Right lobe of liver (tissue), 6 donors: ENCODE data around the gene RRM1. TPM values are rescaled to one million over a fixed set of nuclear protein-coding genes. Genes with fewer than 3 reads are reported as not detected.
A peak's percentile ranks its signal among the peaks of the same experiment; 100 is the strongest.

Experiments
- ATAC-seq, 4 donors: fragments of 200-7000 bp; cut with Tn5 transposase; one replicate each; pipeline ENCODE4 v1.9.1; 2020; ENCODE audit warnings: mild to moderate bottlenecking in 4 of 4, moderate library complexity in 4 of 4
- DNase-seq, 3 donors: peaks; one replicate each; pipeline ENCODE4 v3.0.0-alpha.2; 2020
- H3K27ac ChIP-seq, 3 donors: fragments of 200-600 bp; one replicate each; pipeline ENCODE4 v1.8.0; 2022
- H3K27me3 ChIP-seq, 2 donors: fragments of 200-600 bp; one replicate each; pipeline ENCODE4 v1.8.0; 2022
- H3K36me3 ChIP-seq, 4 donors: fragments of 200-600 bp; sonication (generic) in 1 of 4; one replicate each; pipeline versions ENCODE4 v1.5.1 to v1.8.0; 2017 to 2022; ENCODE audit warnings: control low read depth in 1 of 4
- H3K4me1 ChIP-seq, 4 donors: fragments of 200-600 bp; sonication (generic) in 1 of 4; one replicate each; pipeline versions ENCODE4 v1.5.1 to v1.8.0; 2017 to 2022; ENCODE audit warnings: control low read depth in 1 of 4
- H3K4me3 ChIP-seq, 3 donors: fragments of 200-600 bp; one replicate each; pipeline ENCODE4 v1.8.0; 2022
- H3K9me3 ChIP-seq, 4 donors: fragments of 200-600 bp; sonication (generic) in 1 of 4; one replicate each; pipeline versions ENCODE4 v1.5.1 to v1.8.0; 2017 to 2022; ENCODE audit warnings: control low read depth in 1 of 4
- CTCF ChIP-seq, 4 donors: fragments of 200-600 bp in 3 of 4; fragments of 450-650 bp in 1 of 4; IDR thresholded peaks; one replicate each; pipeline versions ENCODE4 v1.5.1 to v1.8.0; 2016 to 2022; ENCODE audit warnings: antibody characterized with exemption in 4 of 4, mild to moderate bottlenecking in 2 of 4
- POLR2A ChIP-seq: fragments of 450-650 bp; IDR thresholded peaks from one replicate; pipeline ENCODE4 v1.6.1; 2017; ENCODE audit warnings: antibody characterized with exemption, mild to moderate bottlenecking
- WGBS: methylation state at CpG from one replicate; pipeline ENCODE4 v1.1.6; 2018; ENCODE audit warnings: low coverage, low lambda C conversion rate; ENCODE audit not compliant: insufficient coverage; ENCODE audit errors: missing lambda C conversion rate; 5-methylcytosine and 5-hydroxymethylcytosine counted together
- intact Hi-C, 2 donors: fragments of 100-400 bp; cut with DNase I; formaldehyde crosslinking; loops; one replicate each; pipeline versions ENCODE4 v1.11.2 to v1.14.1; 2022
- total RNA-seq, 6 experiments: library from RNA; depleted of rRNA in 2 of 6; stranded (reverse); fragments of >200 nt in 2 of 6; fragmentation: NEBNext Ultra II Directional in 3 of 6; extraction: Animal tissue kit (Norgen Biotek cat#: 25700) in 3 of 6; gene quantifications; one replicate each; pipeline versions ENCODE4 v1.1.0 to v1.2.4, GENCODE V29; 2016 to 2023
- donor health status: DM: no; HTN: yes; CAD: no.
- donor health status: DM: no; HTN: no; CAD: no.
- donor health status: DM: no; HTN: no; CAD: no.
- donor health status: DM: no; HTN: yes; CAD: no.
- donor health status: DM: no; HTN: yes; CAD: no.

The RRM1 gene
- total RNA-seq, 6 experiments from 2014 or later: 14.0 to 24.3 (median 16.7) TPM

GRCh38 chr11:4071914-4072313 is 22.7 kb upstream of the RRM1 start:
- Histone ChIP-seq H3K4me3 (no peak overlapping the region), H3K27ac (peak overlapping the region in 1 of 3 donors; percentile 17), H3K36me3 (peaks cover 0 to 18% (median 0%) of the 10 kb centered on the region in 4 donors), H3K9me3 (no peaks in the 10 kb centered on the region), H3K4me1 (peaks cover 0 to 7% (median 0%) of the 10 kb centered on the region in 4 donors), H3K27me3 (no peaks in the 10 kb centered on the region)
- DNase-seq: no peak
- no peak for ATAC-seq
- no peak for TF ChIP-seq POLR2A
- no peak for TF ChIP-seq CTCF (IDR thresholded peaks at IDR 0.05)
- intact Hi-C loops: loop anchor here (5.0 to 10.0 kb wide), 2 partner anchors 217 to 220 kb away; partner anchors contain the start of gene STIM1 (in 1 of the 2)

- peaks cover 0 to 18% (median 0%) of the 10 kb centered on the region in 4 donors for H3K36me3 ChIP-seq
- H3K9me3 ChIP-seq: no peaks in the 10 kb centered on the region
- H3K4me1 ChIP-seq: peaks cover 0 to 7% (median 0%) of the 10 kb centered on the region in 4 donors
- DNase-seq: peak in 1 of 3 donors; percentile 55
- H3K27me3 ChIP-seq: no peaks in the 10 kb centered on the region
- TF ChIP-seq POLR2A (no peak), CTCF (IDR thresholded peaks at IDR 0.05) (peak; percentile 82 to 95 (median 86))
- intact Hi-C loops: loop anchor here (5.0 to 10.0 kb wide), 2 partner anchors 218 to 220 kb away; partner anchors contain the start of gene STIM1 (in 1 of the 2)
- ATAC-seq: peak; percentile 94 to 97 (median 96)
- H3K4me3 ChIP-seq: no peak overlapping the region
- WGBS: 10% methylated on average over 4 of the region's 4 CpGs
- peak overlapping the region in 1 of 3 donors; percentile 17 for H3K27ac ChIP-seq
Observed at GRCh38 chr11:4072668-4073285, 21.8 kb upstream of the RRM1 start.

- no peak overlapping the region for H3K27ac ChIP-seq
- H3K27me3 ChIP-seq: no peaks in the 10 kb centered on the region
- H3K4me3 ChIP-seq: no peak overlapping the region
- H3K9me3 ChIP-seq: no peaks in the 10 kb centered on the region
- intact Hi-C loops: loop anchor here (5.0 to 10.0 kb wide), 2 partner anchors 219 to 222 kb away; partner anchors contain the start of gene STIM1 (in 1 of the 2)
- ATAC-seq (no peak), DNase-seq (no peak)
- 96% methylated on average over 6 of the region's 7 CpGs for WGBS
- TF ChIP-seq POLR2A: no peak
- no peak for TF ChIP-seq CTCF (IDR thresholded peaks at IDR 0.05)
- H3K4me1 ChIP-seq: peaks cover 0 to 7% (median 0%) of the 10 kb centered on the region in 4 donors
- peaks cover 0 to 18% (median 0%) of the 10 kb centered on the region in 4 donors for H3K36me3 ChIP-seq
Observed at GRCh38 chr11:4074266-4074665, 20.3 kb upstream of the RRM1 start.

- intact Hi-C loops: loop anchor here in 1 of 2 donors (10.0 kb wide), 1 partner anchor 222 kb away; the partner anchor contains the start of gene STIM1
- TF ChIP-seq POLR2A: no peak
- TF ChIP-seq CTCF (IDR thresholded peaks at IDR 0.05): no peak
- ATAC-seq (no peak), DNase-seq (no peak)
- WGBS: 62% methylated on average over 1 of the region's 1 CpG
- H3K27ac ChIP-seq: no peak overlapping the region
- no peaks in the 10 kb centered on the region for H3K9me3 ChIP-seq
- no peak overlapping the region for H3K4me3 ChIP-seq
- H3K27me3 ChIP-seq: no peaks in the 10 kb centered on the region
- peaks cover 0 to 20% (median 0%) of the 10 kb centered on the region in 4 donors for H3K36me3 ChIP-seq
- peaks cover 0 to 7% (median 0%) of the 10 kb centered on the region in 4 donors for H3K4me1 ChIP-seq
Observed at GRCh38 chr11:4076774-4077173, 17.8 kb upstream of the RRM1 start.
